Type B pancreatic cell (in vitro differentiated cells): ENCODE measurements around the gene TOM1L1. TPM values are rescaled to one million over a fixed set of nuclear protein-coding genes. Genes with fewer than 3 reads are reported as not detected.

ENCODE experiments used
- DNase-seq: peaks from one replicate; pipeline ENCODE4 v3.0.0; 2021; ENCODE audit warnings: mixed read lengths; ENCODE audit not compliant: unreplicated experiment; ENCODE audit errors: extremely low spot score
- H3K27ac Mint-ChIP-seq: 2 replicates; pipeline ENCODE4 v1.8.0; 2021; ENCODE audit warnings: mild to moderate bottlenecking, mixed read lengths
- H3K27me3 Mint-ChIP-seq: 2 replicates; pipeline ENCODE4 v1.8.0; 2021; ENCODE audit warnings: mixed read lengths
- H3K36me3 Mint-ChIP-seq: 2 replicates; pipeline ENCODE4 v1.8.0; 2021; ENCODE audit warnings: mixed read lengths
- H3K4me1 Mint-ChIP-seq: one replicate; pipeline ENCODE4 v1.8.0; 2021; ENCODE audit warnings: mixed read lengths; ENCODE audit not compliant: unreplicated experiment
- H3K4me3 Mint-ChIP-seq: 2 replicates; pipeline ENCODE4 v1.8.0; 2021; ENCODE audit warnings: mild to moderate bottlenecking, mixed read lengths
- H3K9me3 Mint-ChIP-seq: 2 replicates; pipeline ENCODE4 v1.8.0; 2021; ENCODE audit warnings: mixed read lengths
- CTCF ChIP-seq: fragments of 200-600 bp; sonication (generic); conservative IDR thresholded peaks from 2 replicates; pipeline ENCODE4 v1.5.0; 2021; ENCODE audit warnings: antibody characterized with exemption, mild to moderate bottlenecking
- total RNA-seq: library from RNA; stranded (reverse); gene quantifications from 2 replicates; pipeline ENCODE4 v1.2.1, GENCODE V29; 2021; ENCODE audit warnings: low replicate concordance

The TOM1L1 gene
- total RNA-seq, 1 donor from 2014 or later = 46.7 TPM

- Mint-ChIP-seq H3K4me1 (no peaks in the 10 kb centered on the region), H3K27me3 (no peaks in the 10 kb centered on the region), H3K9me3 (no peaks in the 10 kb centered on the region), H3K27ac (no peak overlapping the region), H3K36me3 (peaks cover 8% of the 10 kb centered on the region), H3K4me3 (no peak overlapping the region)
- TF ChIP-seq CTCF = peak; percentile 68
- DNase-seq = no peak
Measured at GRCh38 chr17:55005520-55005919, 104.9 kb downstream of the TOM1L1 start.

Other genes starting within 250 kb of the TOM1L1 start
- gene COX11, start 67.8 kb downstream of the TOM1L1 start, total RNA-seq = 53.6 and 79.8 TPM in 2 replicates
- gene STXBP4, start 67.9 kb downstream of the TOM1L1 start, total RNA-seq = 14.6 and 23.7 TPM in 2 replicates